Cerebellar nuclear complex (tissue), 1 donor: ENCODE measurements around the gene DAB2.

Source experiments
- DNase-seq, 2 experiments: peaks; one replicate each; lab custom pipeline; 2025; lab: John Stamatoyannopoulos, UW

DAB2 gene

GRCh38 chr5:39381376-39381775 lies 43.4 kb downstream of the DAB2 start:
- DNase-seq, result no peak

- DNase-seq, result no peak
These were observed 45.1 kb downstream of the DAB2 start for GRCh38 chr5:39379693-39380092.

- no peak for DNase-seq
These were observed 47.2 kb downstream of the DAB2 start for GRCh38 chr5:39377613-39378012.

- no peak for DNase-seq
These were observed 48.5 kb downstream of the DAB2 start for GRCh38 chr5:39376293-39376714.

- no peak for DNase-seq
These were observed 51.0 kb downstream of the DAB2 start for GRCh38 chr5:39373791-39374190.

- no peak for DNase-seq
These were observed 53.5 kb downstream of the DAB2 start for GRCh38 chr5:39371367-39371635.

- DNase-seq, result no peak
These were observed 54.0 kb downstream of the DAB2 start for GRCh38 chr5:39370555-39371366.

- no peak for DNase-seq
These were observed 55.5 kb downstream of the DAB2 start for GRCh38 chr5:39369123-39369815.

GRCh38 chr5:39368116-39368515 lies 56.7 kb downstream of the DAB2 start:
- no peak for DNase-seq

GRCh38 chr5:39367711-39368110 lies 57.1 kb downstream of the DAB2 start:
- DNase-seq, result no peak

GRCh38 chr5:39364367-39364766 lies 60.4 kb downstream of the DAB2 start, which contains the start of gene C9:
C9 (minus strand) TSS chr5:39364495; CDS start chr5:39364464, 31 bp downstream.
- DNase-seq, result no peak

- DNase-seq, result no peak
These were observed 61.6 kb downstream of the DAB2 start for GRCh38 chr5:39363217-39363616.

GRCh38 chr5:39362646-39363045 lies 62.1 kb downstream of the DAB2 start:
- no peak for DNase-seq

- no peak for DNase-seq
These were observed 63.5 kb downstream of the DAB2 start for GRCh38 chr5:39361306-39361705.

- no peak for DNase-seq
These were observed 64.2 kb downstream of the DAB2 start for GRCh38 chr5:39360471-39361111.

GRCh38 chr5:39356263-39356662 lies 68.5 kb downstream of the DAB2 start:
- no peak for DNase-seq

GRCh38 chr5:39355324-39355723 lies 69.5 kb downstream of the DAB2 start:
- DNase-seq, result no peak

GRCh38 chr5:39353717-39354399 lies 70.9 kb downstream of the DAB2 start:
- DNase-seq, result no peak

GRCh38 chr5:39352951-39353350 lies 71.8 kb downstream of the DAB2 start:
- DNase-seq, result no peak

- no peak for DNase-seq
These were observed 72.6 kb downstream of the DAB2 start for GRCh38 chr5:39352170-39352569.

GRCh38 chr5:39349484-39349883 lies 75.3 kb downstream of the DAB2 start:
- DNase-seq, result no peak

GRCh38 chr5:39342460-39342859 lies 82.3 kb downstream of the DAB2 start:
- DNase-seq, result no peak

GRCh38 chr5:39341896-39342295 lies 82.9 kb downstream of the DAB2 start:
- DNase-seq, result no peak
